HG02798 (cell line): ENCODE measurements around the gene SKIC2.

Source experiments
- ATAC-seq: cut with Tn5 transposase; IDR thresholded peaks from one replicate; pipeline ENCODE4 v1.9.1; 2021; ENCODE audit warnings: mild to moderate bottlenecking; ENCODE audit not compliant: unreplicated experiment, poor library complexity

SKIC2 gene

GRCh38 chr6:31945154-31945506, 13.8 kb upstream of the SKIC2 start:
- no peak for ATAC-seq

GRCh38 chr6:31945507-31946369, 13.2 kb upstream of the SKIC2 start, which contains the start of gene CFB:
CFB (plus strand) TSS chr6:31946095; CDS start chr6:31946222, 127 bp downstream.
- no peak for ATAC-seq

- no peak for ATAC-seq
These were observed 12.5 kb upstream of the SKIC2 start for GRCh38 chr6:31946370-31946885.

GRCh38 chr6:31947070-31947675, 11.8 kb upstream of the SKIC2 start:
- ATAC-seq, result no peak

GRCh38 chr6:31947864-31948263, 11.1 kb upstream of the SKIC2 start:
- ATAC-seq, result no peak

- no peak for ATAC-seq
These were observed 10.7 kb upstream of the SKIC2 start for GRCh38 chr6:31948306-31948705.

- no peak for ATAC-seq
These were observed 10.1 kb upstream of the SKIC2 start for GRCh38 chr6:31948753-31949413.

- ATAC-seq, result no peak
These were observed 8.9 kb upstream of the SKIC2 start for GRCh38 chr6:31949926-31950548.

- no peak for ATAC-seq
These were observed 6.7 kb upstream of the SKIC2 start for GRCh38 chr6:31952140-31952805.

GRCh38 chr6:31952890-31953289, 6.1 kb upstream of the SKIC2 start:
- no peak for ATAC-seq

GRCh38 chr6:31954511-31954910, 4.5 kb upstream of the SKIC2 start:
- no peak for ATAC-seq

GRCh38 chr6:31956796-31957195, 2.2 kb upstream of the SKIC2 start:
- ATAC-seq, result no peak

- no peak for ATAC-seq
These were observed 599 bp upstream of the SKIC2 start for GRCh38 chr6:31958412-31958740.

GRCh38 chr6:31961616-31962015, 2.6 kb downstream of the SKIC2 start:
- no peak for ATAC-seq

- ATAC-seq, result no peak
These were observed 4.9 kb downstream of the SKIC2 start for GRCh38 chr6:31963921-31964320.

GRCh38 chr6:31965700-31966099, 6.7 kb downstream of the SKIC2 start:
- ATAC-seq, result no peak

- ATAC-seq, result no peak
These were observed 7.5 kb downstream of the SKIC2 start for GRCh38 chr6:31966506-31966905.

- ATAC-seq, result no peak
These were observed 8.3 kb downstream of the SKIC2 start for GRCh38 chr6:31966997-31967925.

GRCh38 chr6:31967926-31968320, 8.9 kb downstream of the SKIC2 start:
- no peak for ATAC-seq
